HG03280 (cell line): ENCODE data around the gene KMT5C.
"Not testable (repeated sequence)": the region's sequence is repeated elsewhere in the genome, so short reads cannot be mapped to it uniquely, and the experiment has no call there.

Experiments used
- ATAC-seq: cut with Tn5 transposase; IDR thresholded peaks from one replicate; pipeline ENCODE4 v1.9.1; 2021; ENCODE audit warnings: mild to moderate bottlenecking, moderate library complexity; ENCODE audit not compliant: unreplicated experiment

KMT5C gene

GRCh38 chr19:55315956-55316525 lies 23.6 kb upstream of the KMT5C start:
- no peak for ATAC-seq

GRCh38 chr19:55316646-55317045 lies 23.0 kb upstream of the KMT5C start:
- ATAC-seq: no peak

- ATAC-seq: no peak
Measured at GRCh38 chr19:55319785-55320184, 19.9 kb upstream of the KMT5C start.

- no peak for ATAC-seq
Measured at GRCh38 chr19:55320844-55321419, 18.7 kb upstream of the KMT5C start.

GRCh38 chr19:55321466-55322137 lies 18.1 kb upstream of the KMT5C start:
- no peak for ATAC-seq

GRCh38 chr19:55322204-55322885 lies 17.3 kb upstream of the KMT5C start:
- no peak for ATAC-seq

GRCh38 chr19:55324662-55325061 lies 15.0 kb upstream of the KMT5C start:
- no peak for ATAC-seq

- ATAC-seq: no peak
Measured at GRCh38 chr19:55325172-55325571, 14.5 kb upstream of the KMT5C start, which contains the start of gene TMEM150B. TMEM150B (minus strand) TSS chr19:55325341; CDS start chr19:55321036, 4,305 bp downstream.

GRCh38 chr19:55328774-55329318 lies 10.8 kb upstream of the KMT5C start:
- not testable (repeated sequence) for ATAC-seq

- ATAC-seq: not testable (repeated sequence)
Measured at GRCh38 chr19:55329791-55330190, 9.9 kb upstream of the KMT5C start.

GRCh38 chr19:55333870-55334269 lies 5.8 kb upstream of the KMT5C start:
- no peak for ATAC-seq

- ATAC-seq: no peak
Measured at GRCh38 chr19:55336101-55336500, 3.6 kb upstream of the KMT5C start.

GRCh38 chr19:55339889-55340783 lies 460 bp downstream of the KMT5C start:
- no peak for ATAC-seq

GRCh38 chr19:55340784-55341147 lies 1.1 kb downstream of the KMT5C start:
- ATAC-seq: no peak

- no peak for ATAC-seq
Measured at GRCh38 chr19:55341171-55341588, 1.5 kb downstream of the KMT5C start.

- ATAC-seq: no peak
Measured at GRCh38 chr19:55341595-55342531, 2.2 kb downstream of the KMT5C start.

GRCh38 chr19:55344444-55344843 lies 4.8 kb downstream of the KMT5C start:
- ATAC-seq: no peak

GRCh38 chr19:55345101-55345817 lies 5.6 kb downstream of the KMT5C start:
- no peak for ATAC-seq
